HG02763 (cell line): ENCODE data around the gene KANK2.
A peak's percentile ranks its signal among the peaks of the same experiment; 100 is the strongest.

Experiments
- ATAC-seq: cut with Tn5 transposase; IDR thresholded peaks from one replicate; pipeline ENCODE4 v1.9.1; 2021; ENCODE audit warnings: mild to moderate bottlenecking, moderate library complexity; ENCODE audit not compliant: unreplicated experiment

The KANK2 gene

GRCh38 chr19:11197291-11198174 is at the start of gene KANK2:
Gene KANK2 (minus strand): TSS chr19:11197545. CDS start chr19:11194511, 3,034 bp downstream.
- ATAC-seq = peak; percentile 69

- no peak for ATAC-seq
Measured at GRCh38 chr19:11246941-11247340, 49.6 kb upstream of the KANK2 start.

- ATAC-seq = no peak
Measured at GRCh38 chr19:11244846-11245589, 47.7 kb upstream of the KANK2 start.

DNA sequence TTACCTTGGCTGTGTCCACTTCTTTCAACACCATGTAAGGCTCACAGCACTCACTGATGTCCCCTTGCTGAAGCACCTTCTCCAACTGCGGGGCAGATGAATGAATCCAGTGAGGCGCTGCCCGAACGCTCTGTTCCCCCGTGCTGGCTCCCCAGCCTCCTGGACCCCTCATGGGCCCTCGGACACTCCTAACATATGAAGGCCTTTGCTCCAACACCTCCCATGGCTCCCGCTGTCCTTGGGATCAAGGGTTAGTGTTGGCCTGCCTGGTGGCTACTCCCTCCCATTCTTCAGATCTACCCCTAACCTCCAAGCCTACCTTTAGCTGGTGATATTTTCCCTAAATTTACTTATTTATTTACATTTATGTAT is 46.4 kb upstream of the KANK2 start:
- no peak for ATAC-seq

- ATAC-seq = peak; percentile 68
Measured at GRCh38 chr19:11242864-11243797, 45.8 kb upstream of the KANK2 start.

DNA sequence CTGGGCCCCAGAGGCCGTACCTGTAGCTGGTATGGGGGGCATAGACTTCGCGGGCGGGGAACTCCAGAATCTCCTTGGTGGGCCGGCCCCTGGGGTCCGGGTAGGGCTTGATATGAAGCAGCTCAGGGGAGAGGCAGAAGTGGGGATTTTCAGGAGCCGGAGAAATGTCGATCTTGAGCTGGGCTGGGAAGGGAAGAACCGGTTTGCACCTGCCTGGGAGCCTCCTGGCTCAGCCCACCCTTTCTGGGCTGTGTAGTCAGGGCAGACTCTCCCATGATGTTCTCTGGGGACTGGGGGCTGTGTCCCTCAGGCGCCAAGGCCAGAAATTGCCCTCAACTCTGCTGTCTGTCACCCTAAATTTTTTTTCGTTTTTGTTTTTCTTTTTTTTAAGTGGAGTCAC is 44.7 kb upstream of the KANK2 start:
- no peak for ATAC-seq

GRCh38 chr19:11240008-11240444 is 42.7 kb upstream of the KANK2 start:
- no peak for ATAC-seq

DNA sequence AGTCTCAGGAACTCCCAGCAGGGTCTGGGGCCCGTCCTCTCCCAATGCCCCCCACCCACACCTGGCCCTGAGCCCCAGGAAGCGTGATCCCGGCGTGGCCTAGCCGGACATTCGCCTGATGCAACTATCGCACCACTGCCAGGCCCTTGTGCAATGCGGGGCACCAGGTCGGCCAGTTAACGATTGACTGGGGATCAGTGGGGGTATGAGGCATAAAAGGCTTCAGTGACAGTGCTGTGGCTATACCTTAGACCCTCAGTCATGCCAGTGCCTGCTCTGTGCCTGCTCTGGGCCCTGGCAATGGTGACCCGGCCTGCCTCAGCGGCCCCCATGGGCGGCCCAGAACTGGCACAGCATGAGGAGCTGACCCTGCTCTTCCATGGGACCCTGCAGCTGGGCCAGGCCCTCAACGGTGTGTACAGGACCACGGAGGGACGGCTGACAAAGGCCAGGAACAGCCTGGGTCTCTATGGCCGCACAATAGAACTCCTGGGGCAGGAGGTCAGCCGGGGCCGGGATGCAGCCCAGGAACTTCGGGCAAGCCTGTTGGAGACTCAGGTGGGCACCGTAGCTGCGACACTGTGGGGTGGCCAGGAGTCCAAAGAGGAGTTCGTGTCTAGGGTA is 42.1 kb upstream of the KANK2 start, which contains the start of gene ANGPTL8:
Gene ANGPTL8, plus strand, starts transcription at position 243 of the 624 bp plus-strand sequence. Its CDS starts 19 bp downstream, at position 262.
- ATAC-seq = no peak

DNA sequence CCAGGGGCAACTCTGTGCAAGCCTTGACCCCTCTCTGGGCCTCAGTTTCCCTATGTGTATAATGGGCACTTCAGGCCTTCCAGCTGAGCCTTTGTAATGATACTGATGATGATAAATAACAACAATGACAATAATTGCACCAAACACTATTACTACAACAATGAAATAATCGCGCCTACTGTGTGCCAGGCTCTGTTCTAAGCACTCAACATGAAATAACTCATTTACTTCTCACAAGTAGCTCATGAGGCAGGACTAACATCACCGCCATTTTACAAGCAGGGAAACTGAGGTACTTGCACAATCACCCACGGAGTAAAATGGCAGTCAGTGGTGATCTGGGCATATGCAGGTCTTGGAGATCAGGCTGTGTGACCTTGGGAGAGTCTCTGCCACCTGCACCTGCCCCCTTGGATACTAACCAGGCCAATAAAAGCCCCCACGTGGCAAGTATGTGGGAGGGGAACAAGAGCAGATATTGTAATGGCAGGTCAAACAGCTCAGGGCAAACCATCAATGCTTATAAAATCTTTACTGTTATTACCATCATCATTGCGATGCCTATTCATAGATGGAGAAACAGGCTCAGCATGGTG is 41.5 kb upstream of the KANK2 start:
- no peak for ATAC-seq

GRCh38 chr19:11238041-11238440 is 40.7 kb upstream of the KANK2 start:
- no peak for ATAC-seq

DNA sequence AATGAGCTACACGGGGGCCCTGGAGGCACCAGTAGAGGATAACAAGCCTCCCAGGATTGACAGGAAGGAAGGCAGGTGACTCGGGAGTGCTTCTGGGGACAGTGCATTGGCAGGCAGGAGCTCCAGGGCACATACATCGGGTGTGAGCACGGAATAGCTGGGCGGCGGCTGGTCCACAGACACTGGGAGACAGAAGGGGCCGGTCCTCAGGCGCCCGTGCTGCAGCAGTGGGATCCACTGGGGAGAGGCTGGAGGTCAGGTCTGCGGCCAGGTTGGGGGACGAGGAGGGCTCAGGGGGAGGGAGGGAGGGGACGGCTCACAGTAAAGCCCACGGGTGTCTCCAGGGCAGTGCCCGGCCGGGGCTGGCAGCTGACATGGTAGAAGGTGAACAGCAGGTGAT is 40.0 kb upstream of the KANK2 start:
- ATAC-seq = no peak

DNA sequence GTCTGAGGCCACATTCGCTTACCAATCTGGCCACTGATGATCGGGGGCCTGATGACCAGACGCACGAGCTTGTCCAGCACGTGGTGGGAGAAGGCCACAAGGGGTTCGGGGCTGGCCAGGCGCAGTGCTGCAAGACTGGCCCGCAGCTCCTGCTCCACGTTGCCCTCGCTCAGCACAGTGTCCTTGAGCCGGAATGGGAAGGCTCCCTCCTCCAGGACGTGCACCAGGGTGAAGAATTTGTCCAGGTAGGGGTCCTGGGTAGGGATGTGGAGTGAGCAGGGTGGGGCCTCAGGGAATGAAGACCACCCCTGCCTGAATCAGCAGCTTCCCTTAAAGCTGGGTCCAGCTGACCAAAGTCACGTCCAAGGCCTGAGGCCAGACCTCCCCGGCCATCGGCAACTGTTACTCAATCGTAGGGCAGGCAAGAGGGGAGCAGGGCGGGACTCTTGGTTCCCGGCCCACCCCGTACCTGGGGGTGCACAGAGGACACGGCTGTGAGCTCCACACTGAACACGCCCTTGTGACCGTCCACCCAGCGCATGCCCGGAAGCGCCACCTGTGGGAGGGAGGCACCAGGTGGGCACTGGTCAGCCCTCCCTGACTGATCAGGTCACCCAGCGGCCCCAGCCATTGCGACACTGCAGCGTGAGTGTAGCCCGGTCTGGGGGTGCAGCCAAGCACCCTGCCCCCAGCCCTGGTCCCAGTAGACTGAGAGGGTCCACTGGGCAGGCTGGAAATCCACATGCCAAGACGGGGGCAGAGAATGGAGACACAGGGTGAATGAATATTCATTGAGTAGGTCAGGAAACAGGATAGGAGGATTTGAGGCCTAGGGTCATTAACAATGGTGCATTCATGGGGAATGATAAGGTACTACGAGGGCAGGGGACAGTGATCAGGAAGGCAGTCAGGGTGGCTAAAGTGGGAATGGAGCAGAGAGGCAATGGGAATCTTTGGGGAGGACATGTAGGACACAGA is 39.3 kb upstream of the KANK2 start:
- no peak for ATAC-seq

- no peak for ATAC-seq
Measured at GRCh38 chr19:11234486-11235075, 37.2 kb upstream of the KANK2 start.

DNA sequence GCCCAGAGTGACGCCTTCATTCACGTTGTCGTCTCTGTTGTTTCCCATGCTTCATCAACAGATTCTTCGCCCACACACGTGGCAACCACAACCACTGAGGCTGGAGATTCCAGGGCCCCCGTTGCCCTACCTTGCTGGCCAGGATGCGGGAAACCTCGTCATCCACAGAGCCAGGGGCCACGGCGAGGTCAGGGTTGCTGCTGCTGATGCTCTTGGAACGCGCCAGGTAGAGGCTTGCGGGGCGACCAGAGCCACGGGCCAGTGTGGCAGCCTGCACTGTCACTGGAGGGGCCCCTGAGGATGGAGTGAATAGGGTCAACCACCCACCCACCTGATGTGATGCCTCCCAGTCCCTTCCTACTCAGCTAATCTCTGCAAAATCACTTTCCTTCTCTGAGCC is 35.7 kb upstream of the KANK2 start:
- no peak for ATAC-seq

- ATAC-seq = no peak
Measured at GRCh38 chr19:11232555-11232954, 35.2 kb upstream of the KANK2 start.

DNA sequence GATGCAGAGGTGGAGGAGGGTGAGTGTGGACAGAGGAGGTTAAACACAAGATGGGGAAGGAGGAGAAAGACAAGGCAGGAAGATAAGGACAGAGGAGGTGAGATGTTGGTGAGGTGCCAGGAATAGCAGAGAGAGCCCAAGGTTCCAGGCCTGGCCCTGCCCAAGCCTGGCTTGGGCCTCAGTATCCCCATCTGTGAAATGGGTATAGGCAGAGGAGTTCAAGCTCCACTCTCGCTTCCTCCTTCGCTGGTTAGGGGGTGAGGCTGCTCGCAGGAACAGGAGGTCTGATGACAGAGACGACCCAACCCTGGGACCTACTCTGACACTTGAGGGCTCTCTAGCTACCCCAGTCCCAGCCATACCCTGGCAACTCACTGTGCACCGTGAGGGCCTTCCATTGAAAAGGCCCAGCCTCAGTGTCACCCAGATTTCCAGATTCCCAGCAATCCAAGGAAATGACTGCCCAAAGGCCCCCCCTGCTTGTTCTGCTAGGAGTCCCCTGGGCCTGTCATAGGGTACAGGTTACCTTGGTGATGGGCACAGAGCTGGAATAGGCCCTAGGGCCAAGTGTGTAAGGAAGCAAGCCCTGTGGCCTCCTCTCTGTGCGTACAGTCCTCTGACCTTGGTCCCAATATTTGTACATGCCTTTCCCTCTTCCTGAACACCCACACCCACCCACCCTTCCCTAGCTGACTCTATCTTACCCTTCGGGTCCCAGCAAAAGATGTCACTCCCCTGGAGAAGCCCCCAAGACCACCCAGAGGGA is 33.5 kb upstream of the KANK2 start:
- no peak for ATAC-seq

- ATAC-seq = no peak
Measured at GRCh38 chr19:11227195-11227886, 30.0 kb upstream of the KANK2 start.
